ENCODE results near the gene ABHD10.

DNA sequence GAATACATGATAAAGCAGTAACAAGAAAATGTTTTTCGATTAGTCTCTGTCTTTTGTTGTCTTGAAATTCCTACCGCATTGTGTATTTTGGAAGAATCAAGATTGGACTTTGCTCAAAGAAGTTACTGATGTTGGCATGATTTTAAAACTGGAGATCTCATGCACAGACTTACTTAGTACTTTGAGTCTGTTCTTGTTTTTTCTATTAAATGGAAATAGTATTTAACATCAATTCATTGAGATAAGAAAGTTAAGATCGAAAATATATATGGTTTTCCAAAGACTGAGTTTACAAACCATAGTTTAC is 2.6 kb downstream of the ABHD10 start:
- TF ChIP-seq, protein P1, sequence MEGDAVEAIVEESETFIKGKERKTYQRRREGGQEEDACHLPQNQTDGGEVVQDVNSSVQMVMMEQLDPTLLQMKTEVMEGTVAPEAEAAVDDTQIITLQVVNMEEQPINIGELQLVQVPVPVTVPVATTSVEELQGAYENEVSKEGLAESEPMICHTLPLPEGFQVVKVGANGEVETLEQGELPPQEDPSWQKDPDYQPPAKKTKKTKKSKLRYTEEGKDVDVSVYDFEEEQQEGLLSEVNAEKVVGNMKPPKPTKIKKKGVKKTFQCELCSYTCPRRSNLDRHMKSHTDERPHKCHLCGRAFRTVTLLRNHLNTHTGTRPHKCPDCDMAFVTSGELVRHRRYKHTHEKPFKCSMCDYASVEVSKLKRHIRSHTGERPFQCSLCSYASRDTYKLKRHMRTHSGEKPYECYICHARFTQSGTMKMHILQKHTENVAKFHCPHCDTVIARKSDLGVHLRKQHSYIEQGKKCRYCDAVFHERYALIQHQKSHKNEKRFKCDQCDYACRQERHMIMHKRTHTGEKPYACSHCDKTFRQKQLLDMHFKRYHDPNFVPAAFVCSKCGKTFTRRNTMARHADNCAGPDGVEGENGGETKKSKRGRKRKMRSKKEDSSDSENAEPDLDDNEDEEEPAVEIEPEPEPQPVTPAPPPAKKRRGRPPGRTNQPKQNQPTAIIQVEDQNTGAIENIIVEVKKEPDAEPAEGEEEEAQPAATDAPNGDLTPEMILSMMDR (IDR thresholded peaks at IDR 0.05; ENCODE audit: poor library complexity), result no peak
- TF ChIP-seq EZH2phosphoT487 (IDR thresholded peaks at IDR 0.05; ENCODE audit: low read depth, severe bottlenecking, unreplicated experiment), result no peak

Measured in hepatocyte (in vitro differentiated cells).